Neuronal stem cell (in vitro differentiated cells): ENCODE data around the gene TOP1.

ENCODE experiments used
- DNase-seq: peaks from one replicate; pipeline ENCODE4 v3.0.0-alpha.2; 2013; ENCODE audit warnings: low spot score
- H2AFZ ChIP-seq: one replicate; pipeline ENCODE4 v1.6.1; 2013; ENCODE audit warnings: mild to moderate bottlenecking, low read length, inconsistent platforms
- H2AK5ac ChIP-seq: 2 replicates; pipeline ENCODE4 v1.6.1; 2013; ENCODE audit warnings: low read depth, mild to moderate bottlenecking, inconsistent platforms, low read length, moderate library complexity, mixed read lengths
- H2BK120ac ChIP-seq: 2 replicates; pipeline ENCODE4 v1.6.1; 2013; ENCODE audit warnings: low read depth, mild to moderate bottlenecking, inconsistent platforms, low read length, moderate library complexity, mixed read lengths
- H2BK12ac ChIP-seq: one replicate; pipeline ENCODE4 v1.6.1; 2013; ENCODE audit warnings: low read length, inconsistent platforms
- H2BK15ac ChIP-seq: 2 replicates; pipeline ENCODE4 v1.6.1; 2013; ENCODE audit warnings: mild to moderate bottlenecking, low read length, inconsistent platforms, mixed read lengths
- H2BK5ac ChIP-seq: one replicate; pipeline ENCODE4 v1.6.1; 2013; ENCODE audit warnings: inconsistent platforms, mild to moderate bottlenecking, low read length, moderate library complexity
- H3K14ac ChIP-seq: one replicate; pipeline ENCODE4 v1.6.1; 2013; ENCODE audit warnings: low read length, inconsistent platforms
- H3K18ac ChIP-seq: 2 replicates; pipeline ENCODE4 v1.6.1; 2013; ENCODE audit warnings: low read length, inconsistent platforms
- H3K23ac ChIP-seq: 2 replicates; pipeline ENCODE4 v1.6.1; 2013; ENCODE audit warnings: low read depth, mild to moderate bottlenecking, mixed read lengths, low read length, inconsistent platforms; ENCODE audit not compliant: poor library complexity
- H3K27ac ChIP-seq: replicated peaks from 3 replicates; pipeline ENCODE4 v1.5.1; 2013; ENCODE audit warnings: low read length, inconsistent platforms
- H3K27me3 ChIP-seq, 3 experiments: 2 replicates each; pipeline ENCODE4 v1.6.1; 2013; ENCODE audit warnings: low read length in 3 of 3, mild to moderate bottlenecking in 2 of 3, inconsistent platforms in 1 of 3, low read depth in 1 of 3, mixed read lengths in 1 of 3, moderate library complexity in 1 of 3; ENCODE audit not compliant: control insufficient read depth in 3 of 3, insufficient read depth in 3 of 3
- H3K36me3 ChIP-seq, 2 donors: replicated peaks in 1 of 2; 2 replicates each; pipeline ENCODE4 v1.6.1; 2013; ENCODE audit warnings: low read length in 2 of 2; ENCODE audit not compliant: control insufficient read depth in 2 of 2, insufficient read depth in 2 of 2
- H3K4ac ChIP-seq: 2 replicates; pipeline ENCODE4 v1.6.1; 2013; ENCODE audit warnings: inconsistent platforms, mild to moderate bottlenecking, low read length, moderate library complexity
- H3K4me1 ChIP-seq, 2 donors: 1 replicate in 1 of 2; 2 replicates in 1 of 2; pipeline ENCODE4 v1.6.1; 2013; ENCODE audit warnings: low read length in 2 of 2, low read depth in 1 of 2; ENCODE audit not compliant: control insufficient read depth in 2 of 2, insufficient read depth in 1 of 2
- H3K4me2 ChIP-seq: one replicate; pipeline ENCODE4 v1.6.1; 2013; ENCODE audit warnings: mild to moderate bottlenecking, low read length, inconsistent platforms; ENCODE audit not compliant: insufficient read depth, poor library complexity, severe bottlenecking
- H3K4me3 ChIP-seq, 2 donors: 2 replicates each; pipeline ENCODE4 v1.5.1; 2013; ENCODE audit warnings: low read length in 2 of 2, mild to moderate bottlenecking in 2 of 2, inconsistent platforms in 1 of 2, moderate library complexity in 1 of 2
- H3K79me1 ChIP-seq: one replicate; pipeline ENCODE4 v1.6.1; 2013; ENCODE audit warnings: low read depth, mild to moderate bottlenecking, inconsistent platforms, low read length, moderate library complexity
- H3K9ac ChIP-seq: one replicate; pipeline ENCODE4 v1.6.1; 2013; ENCODE audit warnings: mild to moderate bottlenecking, low read depth, low read length, inconsistent platforms; ENCODE audit not compliant: poor library complexity
- H3K9me3 ChIP-seq, 2 donors: replicated peaks in 1 of 2; 2 replicates each; pipeline versions ENCODE3 to v1.6.1; 2013; ENCODE audit warnings: low read length in 2 of 2, mild to moderate bottlenecking in 2 of 2, inconsistent platforms in 1 of 2, low read depth in 1 of 2, mixed read lengths in 1 of 2, moderate library complexity in 1 of 2; ENCODE audit not compliant: control insufficient read depth in 2 of 2, insufficient read depth in 1 of 2
- H4K8ac ChIP-seq: one replicate; pipeline ENCODE4 v1.6.1; 2013; ENCODE audit warnings: low read depth, mild to moderate bottlenecking, inconsistent platforms, low read length, moderate library complexity
- H4K91ac ChIP-seq: one replicate; pipeline ENCODE4 v1.6.1; 2013; ENCODE audit warnings: low read length, low read depth, mild to moderate bottlenecking, inconsistent platforms; ENCODE audit not compliant: poor library complexity
- WGBS, 2 donors: extraction: QIAGEN DNeasy Blood & Tissue Kit; methylation state at CpG; one replicate each; pipeline ENCODE4 v1.1.7; 2013; ENCODE audit warnings: missing lambda C conversion rate in 2 of 2, mixed read lengths in 1 of 2; ENCODE audit not compliant: insufficient read length in 2 of 2, insufficient replicate concordance in 1 of 2; ENCODE audit errors: extremely low coverage in 2 of 2; 5-methylcytosine and 5-hydroxymethylcytosine counted together

The TOP1 gene

DNA sequence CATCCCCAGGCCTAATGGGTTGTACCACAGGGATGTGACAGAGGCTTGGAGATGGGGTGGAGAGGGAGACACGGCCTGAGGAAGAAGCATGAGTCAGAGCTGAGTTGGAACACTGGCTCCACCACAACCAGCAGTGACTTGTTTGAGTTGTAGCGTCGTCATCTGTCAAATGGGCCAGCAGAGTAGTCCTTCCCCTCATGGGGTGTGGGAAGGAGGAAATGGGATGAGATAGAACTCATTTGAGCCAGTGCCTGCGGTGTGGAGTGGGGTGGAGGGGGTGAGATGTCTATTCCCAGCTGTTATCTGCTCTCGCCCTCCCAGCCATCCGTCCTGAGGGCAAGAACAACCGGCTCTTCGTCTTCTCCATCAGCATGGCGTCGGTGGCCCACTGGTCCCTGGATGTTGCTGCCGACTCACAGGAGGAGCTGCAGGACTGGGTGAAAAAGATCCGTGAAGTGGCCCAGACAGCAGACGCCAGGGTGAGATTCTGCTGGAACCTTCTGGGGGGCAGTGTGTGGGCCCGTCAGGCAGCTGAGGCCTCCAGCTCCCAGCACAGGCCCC is 141.2 kb downstream of the TOP1 start:
- Histone ChIP-seq H2AK5ac (no peak overlapping the region), H3K79me1 (peaks cover 8% of the 10 kb centered on the region), H4K91ac (no peak overlapping the region), H3K9me3 (peaks cover 0 to 2% of the 10 kb centered on the region in 2 donors), H2AFZ (no peak overlapping the region), H3K27ac (no peak overlapping the region), H3K14ac (no peak overlapping the region), H3K36me3 (peaks cover 89 to 97% of the 10 kb centered on the region in 2 donors), H4K8ac (no peak overlapping the region), H3K23ac (no peak overlapping the region), H2BK15ac (no peak overlapping the region), H3K18ac (no peak overlapping the region), H2BK120ac (no peak overlapping the region), H2BK12ac (no peak overlapping the region), H3K27me3 (no peaks in the 10 kb centered on the region), H3K4ac (no peak overlapping the region), H3K4me3 (peak overlapping the region in 1 of 2 donors; percentile 13), H3K4me1 (peaks cover 0 to 12% of the 10 kb centered on the region in 2 donors), H3K4me2 (no peak overlapping the region), H3K9ac (no peak overlapping the region), H2BK5ac (no peak overlapping the region)
- DNase-seq, result no peak
- no CpG with 5 or more reads among the region's 14 CpGs for WGBS, 2 donors

- Histone ChIP-seq H3K79me1 (peaks cover 8% of the 10 kb centered on the region), H3K27me3 (no peaks in the 10 kb centered on the region), H3K9me3 (peaks cover 0 to 2% of the 10 kb centered on the region in 2 donors), H2BK12ac (no peak overlapping the region), H3K27ac (no peak overlapping the region), H2BK5ac (no peak overlapping the region), H3K4me2 (no peak overlapping the region), H3K4ac (no peak overlapping the region), H3K14ac (no peak overlapping the region), H2BK120ac (no peak overlapping the region), H2BK15ac (no peak overlapping the region), H4K8ac (no peak overlapping the region), H3K36me3 (peaks cover 87 to 97% of the 10 kb centered on the region in 2 donors), H3K4me1 (peaks cover 0 to 16% of the 10 kb centered on the region in 2 donors), H3K23ac (no peak overlapping the region), H2AK5ac (no peak overlapping the region), H4K91ac (no peak overlapping the region), H2AFZ (no peak overlapping the region), H3K9ac (no peak overlapping the region), H3K4me3 (no peak overlapping the region), H3K18ac (no peak overlapping the region)
- no peak for DNase-seq
- WGBS, 2 donors, result no CpG with 5 or more reads among the region's 6 CpGs
Observed at GRCh38 chr20:41170386-41171105, 141.9 kb downstream of the TOP1 start.

GRCh38 chr20:41171736-41172295 is 143.2 kb downstream of the TOP1 start:
- Histone ChIP-seq H3K9me3 (no peaks in the 10 kb centered on the region), H3K27me3 (no peaks in the 10 kb centered on the region), H3K79me1 (peaks cover 2% of the 10 kb centered on the region), H2BK15ac (no peak overlapping the region), H3K23ac (no peak overlapping the region), H3K14ac (no peak overlapping the region), H3K4me3 (no peak overlapping the region), H3K18ac (no peak overlapping the region), H2BK120ac (no peak overlapping the region), H3K36me3 (peaks cover 85 to 97% of the 10 kb centered on the region in 2 donors), H4K8ac (no peak overlapping the region), H3K4me1 (peaks cover 0 to 16% of the 10 kb centered on the region in 2 donors), H2BK5ac (no peak overlapping the region), H4K91ac (no peak overlapping the region), H2BK12ac (no peak overlapping the region), H3K4ac (no peak overlapping the region), H3K27ac (no peak overlapping the region), H2AK5ac (no peak overlapping the region), H3K9ac (no peak overlapping the region), H2AFZ (no peak overlapping the region), H3K4me2 (no peak overlapping the region)
- DNase-seq, result no peak
- no CpG with 5 or more reads among the region's 3 CpGs for WGBS, 2 donors
